Cortex of kidney (tissue), 1 donor: ENCODE measurements around the gene MAP3K4.
"Not testable (repeated sequence)": the region's sequence is repeated elsewhere in the genome, so short reads cannot be mapped to it uniquely, and the experiment has no call there.

ENCODE experiments used
- DNase-seq: peaks from one replicate; lab custom pipeline; 2025; lab: John Stamatoyannopoulos, UW

Gene MAP3K4

GRCh38 chr6:160972594-160972993, 19.0 kb upstream of the MAP3K4 start:
- not testable (repeated sequence) for DNase-seq

GRCh38 chr6:160973311-160974250, 18.0 kb upstream of the MAP3K4 start:
- no peak for DNase-seq

GRCh38 chr6:160974304-160974771, 17.2 kb upstream of the MAP3K4 start:
- no peak for DNase-seq

GRCh38 chr6:160975162-160975561, 16.4 kb upstream of the MAP3K4 start:
- no peak for DNase-seq

- DNase-seq: not testable (repeated sequence)
Measured at GRCh38 chr6:160975961-160976360, 15.6 kb upstream of the MAP3K4 start.

- DNase-seq: no peak
Measured at GRCh38 chr6:160978141-160978901, 13.2 kb upstream of the MAP3K4 start.

- DNase-seq: no peak
Measured at GRCh38 chr6:160979061-160979708, 12.4 kb upstream of the MAP3K4 start.

- not testable (repeated sequence) for DNase-seq
Measured at GRCh38 chr6:160983377-160983948, 8.1 kb upstream of the MAP3K4 start.

GRCh38 chr6:160986851-160987250, 4.7 kb upstream of the MAP3K4 start:
- no peak for DNase-seq

- DNase-seq: no peak
Measured at GRCh38 chr6:160987265-160987664, 4.3 kb upstream of the MAP3K4 start.

- DNase-seq: no peak
Measured at GRCh38 chr6:160990847-160991405, 643 bp upstream of the MAP3K4 start.

- DNase-seq: no peak
Measured at GRCh38 chr6:160992061-160992979, 751 bp downstream of the MAP3K4 start.

GRCh38 chr6:160992980-160993314, 1.4 kb downstream of the MAP3K4 start:
- DNase-seq: no peak

GRCh38 chr6:160995271-160995670, 3.7 kb downstream of the MAP3K4 start:
- no peak for DNase-seq

- no peak for DNase-seq
Measured at GRCh38 chr6:160996131-160996601, 4.6 kb downstream of the MAP3K4 start.

- DNase-seq: no peak
Measured at GRCh38 chr6:160998217-160998616, 6.6 kb downstream of the MAP3K4 start.

- DNase-seq: no peak
Measured at GRCh38 chr6:160998766-160999165, 7.2 kb downstream of the MAP3K4 start.

GRCh38 chr6:160999516-160999915, 7.9 kb downstream of the MAP3K4 start:
- no peak for DNase-seq

- no peak for DNase-seq
Measured at GRCh38 chr6:161000632-161001031, 9.1 kb downstream of the MAP3K4 start.

GRCh38 chr6:161001421-161001820, 9.9 kb downstream of the MAP3K4 start:
- DNase-seq: no peak

GRCh38 chr6:161003336-161003735, 11.8 kb downstream of the MAP3K4 start:
- DNase-seq: no peak
